B cell (primary cell): Measurements from ENCODE around the gene NBL1.

ENCODE experiments used
- CTCF ChIP-seq: fragments of 200-600 bp; IDR thresholded peaks from one replicate; pipeline ENCODE4 v1.8.0; 2022; ENCODE audit warnings: antibody characterized with exemption, mild to moderate bottlenecking
- EZH2 ChIP-seq: IDR thresholded peaks from 2 replicates; pipeline ENCODE4 v1.6.1; 2012; ENCODE audit warnings: borderline replicate concordance, low read depth, mild to moderate bottlenecking, moderate library complexity, low read length; ENCODE audit not compliant: insufficient read depth, poor library complexity, severe bottlenecking

- TF ChIP-seq CTCF: no peak
- no peak for TF ChIP-seq EZH2
These were observed 40.6 kb downstream of the NBL1 start for GRCh38 chr1:19684677-19685076.
